Kidney glomerular epithelial cell (primary cell): Measurements from ENCODE around the gene MX2.

Experiments
- DNase-seq: peaks from one replicate; lab custom pipeline; 2025; lab: John Stamatoyannopoulos, UW

The MX2 gene

DNA sequence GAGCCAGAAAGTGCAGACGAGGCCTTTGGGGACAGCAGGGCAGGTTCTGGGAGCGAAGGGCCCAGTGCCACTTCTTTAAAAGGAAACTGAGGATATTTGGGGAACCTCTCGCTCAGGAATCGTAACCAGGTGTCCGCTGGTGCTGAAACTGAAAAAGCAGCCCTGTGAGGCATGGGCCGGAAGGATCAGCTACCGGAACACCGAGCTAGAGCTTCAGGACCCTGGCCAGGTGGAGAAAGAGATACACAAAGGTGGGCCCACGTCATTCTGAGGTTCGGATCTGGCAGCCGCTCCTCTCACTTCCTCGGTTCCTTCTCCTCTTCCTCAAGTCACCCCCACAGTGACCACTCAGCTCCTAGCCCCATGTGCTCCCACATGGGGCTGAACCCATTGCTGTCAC, 18.1 kb downstream of the MX2 start:
- DNase-seq, result no peak

DNA sequence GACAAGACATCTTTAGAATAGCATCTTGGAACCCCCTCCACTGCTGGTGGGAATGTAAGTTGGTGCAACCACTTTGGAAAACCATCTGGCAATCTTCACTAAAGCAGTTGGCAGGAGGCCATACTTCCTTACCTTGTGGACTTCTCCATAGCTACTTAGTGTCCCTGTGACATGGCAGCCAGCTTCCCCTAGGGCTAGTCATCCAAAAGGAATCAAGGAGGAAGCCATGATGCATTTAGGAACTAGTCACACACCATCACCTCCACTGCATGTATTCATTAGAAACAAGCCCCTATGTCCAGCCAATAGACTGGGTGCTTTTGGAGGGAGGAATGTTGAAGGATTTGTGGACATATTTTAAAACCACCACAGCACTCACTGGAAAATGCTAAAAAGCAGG, 19.9 kb downstream of the MX2 start:
- no peak for DNase-seq

DNA sequence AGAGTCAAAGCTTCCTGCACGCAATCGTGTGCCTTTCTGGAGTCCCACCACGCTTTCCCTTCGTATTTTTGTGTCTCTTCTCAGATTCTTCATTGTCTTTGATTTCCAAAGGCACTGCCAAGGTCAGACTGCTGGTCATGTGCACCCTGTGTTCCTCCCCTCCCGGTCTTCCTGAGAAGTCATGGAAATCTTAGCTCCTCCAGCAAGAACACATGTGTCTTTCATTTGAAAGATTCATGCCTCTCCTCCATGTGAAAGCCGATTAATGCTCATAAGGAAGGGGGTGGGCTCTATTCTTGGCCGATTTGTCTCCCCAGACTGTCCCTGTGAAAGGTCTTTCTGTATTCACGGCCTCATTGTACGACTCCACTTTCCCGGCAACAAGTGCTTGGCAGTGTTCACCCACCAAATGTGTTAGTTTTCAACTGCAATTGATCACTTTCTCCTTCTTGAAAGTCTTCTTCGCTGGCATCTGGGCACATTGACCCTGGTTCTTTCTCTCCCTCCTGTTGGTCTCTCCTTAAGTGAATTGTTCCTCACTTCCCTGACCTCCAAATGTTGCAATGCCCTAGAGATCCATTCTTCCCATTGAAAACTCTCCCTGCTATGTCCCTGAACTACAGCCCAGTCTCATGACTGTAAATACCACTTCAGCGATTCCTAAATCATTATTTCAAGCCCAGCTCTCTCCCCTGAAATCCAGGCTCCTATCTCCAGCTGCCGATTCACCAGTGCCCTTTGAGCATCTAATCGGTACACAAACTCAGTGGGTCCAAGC, 25.4 kb downstream of the MX2 start:
- DNase-seq, result no peak

DNA sequence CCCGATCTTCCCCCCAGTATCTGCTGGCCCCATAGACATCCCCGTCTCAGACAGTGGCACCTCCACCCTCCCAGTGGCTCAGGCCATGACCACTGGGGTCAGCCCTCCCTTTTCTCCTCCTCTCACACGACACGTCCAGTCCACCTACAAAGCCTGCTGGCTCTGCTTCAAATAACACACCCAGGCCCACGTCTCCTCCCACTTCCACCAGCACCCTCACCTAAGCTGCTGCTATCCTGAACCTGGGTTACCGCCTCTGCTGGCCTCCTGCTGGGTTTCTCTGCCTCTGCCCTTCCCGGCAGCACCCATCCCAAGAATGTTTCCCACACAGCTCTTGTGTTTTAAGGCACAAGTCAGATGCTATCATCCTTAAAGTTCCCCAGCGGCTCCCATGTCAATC, 26.0 kb downstream of the MX2 start:
- DNase-seq, result no peak

DNA sequence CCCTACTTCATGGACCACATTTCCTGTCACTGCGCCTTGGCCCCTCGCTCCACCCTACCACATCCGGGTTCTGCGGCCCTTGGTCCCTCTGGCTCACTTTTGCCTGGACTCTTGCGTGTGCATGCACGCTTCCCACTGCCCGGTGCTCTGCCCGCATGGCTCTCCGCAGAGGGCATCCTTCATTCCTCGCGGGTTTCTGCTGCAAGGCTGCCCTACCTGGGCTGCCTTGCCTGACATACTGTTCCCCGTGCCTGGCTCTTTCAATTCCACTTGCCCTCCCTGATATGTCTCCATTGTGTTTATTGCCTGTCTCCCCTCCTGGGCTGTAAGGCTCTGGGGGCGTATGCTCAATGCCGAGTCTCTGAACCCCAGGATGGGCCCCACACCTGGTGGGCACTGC, 26.4 kb downstream of the MX2 start:
- DNase-seq, result no peak

DNA sequence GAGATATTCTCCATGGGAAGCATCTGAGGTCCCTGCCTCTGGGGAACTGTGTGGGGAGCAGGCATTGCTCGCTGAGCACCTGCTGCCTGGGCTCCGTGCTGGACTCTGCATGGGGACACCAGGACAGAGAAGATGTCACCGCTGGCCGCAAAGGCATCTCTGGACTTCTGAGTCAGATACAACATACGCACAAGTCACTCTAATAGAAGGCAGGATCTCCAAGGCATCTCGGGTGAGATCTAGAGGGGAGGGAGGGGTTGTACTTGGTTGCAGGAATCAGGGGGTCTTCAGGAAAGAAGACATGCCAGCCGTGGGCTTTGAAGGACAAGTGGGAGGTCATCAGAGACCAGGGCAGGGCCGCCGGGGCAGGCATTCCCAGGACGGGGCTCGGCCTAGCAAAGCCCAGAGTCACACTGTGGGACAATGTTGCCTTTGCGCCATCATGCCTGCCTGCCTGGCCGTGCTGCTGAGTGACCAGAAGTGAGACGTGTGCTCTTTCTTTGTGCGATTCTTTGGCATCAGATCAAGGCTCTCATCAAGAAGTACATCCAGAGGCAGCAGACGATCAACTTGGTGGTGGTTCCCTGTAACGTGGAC, 28.3 kb downstream of the MX2 start:
- no peak for DNase-seq

DNA sequence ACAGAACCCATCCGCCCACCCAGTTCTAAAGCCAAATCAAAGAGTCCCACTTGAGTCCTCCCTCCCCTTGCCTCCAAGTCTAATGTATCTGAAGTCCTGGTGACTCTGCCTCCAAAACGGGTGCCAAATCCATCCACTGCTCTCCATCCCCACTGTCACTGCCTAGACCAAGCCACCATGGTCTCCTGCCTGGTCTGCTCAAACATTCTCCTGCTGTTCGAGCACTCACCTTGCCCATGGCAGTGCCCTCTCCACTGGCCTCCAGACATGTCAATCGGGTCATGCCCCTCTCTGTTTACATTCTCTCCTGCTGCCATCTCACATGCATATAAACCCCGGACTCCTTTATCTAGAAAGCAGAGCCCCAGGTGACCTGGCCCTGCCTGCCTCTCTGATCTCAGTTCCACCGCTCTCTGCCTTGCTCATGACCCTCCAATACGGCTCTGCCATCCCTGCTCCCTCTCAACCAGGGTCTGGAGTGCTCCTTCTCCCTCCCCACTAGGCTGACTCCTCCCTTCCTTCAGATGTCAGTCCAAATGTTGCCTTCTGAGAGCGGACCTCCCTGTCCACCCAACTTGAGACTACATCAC, 32.1 kb downstream of the MX2 start:
- DNase-seq, result no peak

DNA sequence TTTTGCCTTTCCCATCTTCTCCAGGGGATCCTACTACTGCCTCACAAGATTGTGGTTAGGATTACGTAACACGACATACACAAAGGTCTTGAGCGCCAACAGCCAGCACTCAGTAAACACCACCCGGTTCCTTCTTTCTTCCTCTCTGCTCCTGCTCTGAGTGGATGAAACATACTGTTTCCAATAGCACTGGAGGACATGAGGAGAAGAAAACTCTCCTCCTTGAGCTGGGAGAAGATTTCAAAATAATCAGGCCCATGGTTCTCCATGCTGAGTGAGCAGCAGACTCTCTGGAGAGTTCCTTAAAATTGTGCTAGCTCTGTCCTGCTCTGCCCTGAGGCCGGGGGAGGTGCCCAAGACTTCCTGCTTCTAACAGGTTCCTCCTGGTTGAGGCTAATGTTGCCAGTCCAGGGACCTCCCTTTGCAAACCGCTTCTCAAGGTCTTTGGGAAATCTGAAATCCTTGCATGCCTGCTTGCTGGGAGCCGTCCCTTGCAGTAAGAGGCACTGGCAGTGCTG, 34.8 kb downstream of the MX2 start:
- DNase-seq, result no peak

DNA sequence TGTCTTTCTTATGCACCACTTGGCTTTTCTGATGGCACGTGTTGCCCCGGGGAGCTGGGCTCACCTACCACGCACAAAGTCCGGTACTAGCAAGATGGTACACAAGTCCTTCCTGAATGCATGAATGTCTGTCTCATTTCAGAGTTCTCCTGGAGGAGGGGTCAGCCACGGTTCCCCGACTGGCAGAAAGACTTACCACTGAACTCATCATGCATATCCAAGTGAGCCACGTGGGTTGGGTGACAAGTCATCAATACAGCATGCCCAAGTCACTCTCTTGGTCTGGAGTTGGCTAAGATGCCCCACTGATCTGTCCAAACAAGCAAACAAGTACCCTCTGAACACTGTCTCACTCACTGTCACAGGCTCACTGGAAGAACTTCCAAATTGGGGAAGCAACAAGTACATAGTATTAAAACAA, 35.7 kb downstream of the MX2 start:
- DNase-seq, result no peak

DNA sequence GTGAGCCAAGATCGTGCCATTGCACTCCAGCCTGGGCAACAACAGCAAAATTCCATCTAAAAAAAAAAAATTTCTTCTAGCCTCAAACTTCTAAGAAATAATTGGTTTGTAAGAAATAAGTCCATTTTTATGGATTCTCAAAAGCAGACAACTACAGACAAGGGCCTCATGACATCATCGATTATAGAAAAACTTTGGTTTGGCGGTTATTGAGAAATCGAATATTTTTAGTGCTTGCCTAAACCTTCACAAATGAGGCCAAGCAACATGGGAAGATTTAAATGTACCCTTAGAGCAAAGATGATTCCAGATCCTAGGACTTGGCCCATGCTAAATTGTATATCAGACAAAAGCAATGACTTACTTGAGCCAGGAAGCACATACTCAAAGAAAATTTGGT, 36.4 kb downstream of the MX2 start:
- no peak for DNase-seq

DNA sequence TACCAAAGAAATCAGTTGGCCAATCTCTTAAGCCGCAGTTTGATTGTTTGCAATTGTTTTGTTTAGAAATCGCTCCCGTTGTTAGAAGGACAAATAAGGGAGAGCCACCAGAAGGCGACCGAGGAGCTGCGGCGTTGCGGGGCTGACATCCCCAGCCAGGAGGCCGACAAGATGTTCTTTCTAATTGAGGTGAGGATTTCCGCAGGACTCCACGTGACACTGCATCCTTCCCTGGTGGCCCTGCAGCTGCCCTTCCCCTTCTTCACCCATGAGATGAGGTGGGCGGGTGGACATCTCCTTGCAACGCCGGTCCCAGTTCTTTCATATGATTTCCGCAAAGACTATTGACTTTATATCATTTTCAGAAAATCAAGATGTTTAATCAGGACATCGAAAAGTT, 37.0 kb downstream of the MX2 start:
- no peak for DNase-seq

DNA sequence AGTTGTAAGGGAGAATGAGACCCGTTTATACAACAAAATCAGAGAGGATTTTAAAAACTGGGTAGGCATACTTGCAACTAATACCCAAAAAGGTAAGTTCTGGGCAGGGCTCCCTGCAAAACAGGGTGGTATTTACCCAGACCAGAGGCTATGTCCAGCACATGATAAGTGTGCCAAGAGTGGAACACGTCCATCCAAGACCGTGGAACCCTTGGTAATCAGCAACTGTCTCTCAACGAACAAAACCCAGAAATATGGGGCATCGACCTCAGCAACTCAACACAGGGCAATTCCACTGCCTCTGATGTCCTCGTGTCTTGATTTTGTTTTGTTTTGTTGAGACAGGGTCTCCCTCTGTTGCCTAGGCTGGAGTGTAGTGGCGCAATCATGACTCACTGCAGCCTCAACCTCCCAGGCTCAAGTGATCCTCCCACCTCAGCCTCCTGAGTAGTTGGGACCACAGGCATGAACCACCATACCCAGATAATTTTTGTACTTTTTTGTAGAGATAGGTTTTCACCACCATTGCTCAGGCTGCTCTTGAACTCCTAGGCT, 37.5 kb downstream of the MX2 start:
- DNase-seq, result no peak

DNA sequence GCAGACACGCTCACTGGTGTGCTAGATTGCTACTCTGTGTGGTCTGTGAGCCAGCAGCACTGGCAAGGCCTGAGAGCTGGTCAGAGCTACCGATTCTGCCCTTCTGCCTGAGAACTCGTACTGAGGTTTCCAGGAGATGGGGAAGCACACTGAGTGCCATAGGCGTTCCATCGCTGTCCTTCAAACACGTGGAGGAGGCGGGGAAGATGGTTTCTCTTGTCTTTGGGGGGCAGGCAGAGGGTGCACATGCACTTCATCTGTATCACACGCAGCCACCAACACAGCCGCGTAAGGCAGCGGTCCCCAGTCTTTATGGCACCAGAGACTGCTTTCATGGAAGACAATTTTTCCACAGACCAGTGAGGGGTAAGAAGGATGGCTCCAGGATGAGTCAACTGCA, 40.4 kb downstream of the MX2 start:
- DNase-seq, result no peak

DNA sequence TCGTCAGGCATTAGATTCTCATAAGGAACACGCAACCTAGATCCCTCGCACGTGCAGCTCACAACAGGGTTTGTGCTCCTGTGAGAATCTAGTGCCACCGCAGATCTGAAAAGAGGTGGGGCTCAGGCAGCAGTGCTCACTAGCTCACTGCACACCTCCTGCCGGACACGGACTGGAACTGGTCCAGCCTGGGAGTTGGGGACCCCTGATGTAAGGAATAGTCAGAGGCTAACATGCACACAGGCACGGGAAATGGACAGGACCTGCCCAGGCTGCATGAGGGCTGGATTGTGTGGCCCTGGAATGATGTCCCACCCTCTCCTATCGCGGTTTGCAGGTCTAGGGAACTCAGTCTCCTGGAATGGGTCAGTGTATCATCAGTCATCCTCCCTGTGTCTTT, 41.0 kb downstream of the MX2 start:
- DNase-seq, result no peak

DNA sequence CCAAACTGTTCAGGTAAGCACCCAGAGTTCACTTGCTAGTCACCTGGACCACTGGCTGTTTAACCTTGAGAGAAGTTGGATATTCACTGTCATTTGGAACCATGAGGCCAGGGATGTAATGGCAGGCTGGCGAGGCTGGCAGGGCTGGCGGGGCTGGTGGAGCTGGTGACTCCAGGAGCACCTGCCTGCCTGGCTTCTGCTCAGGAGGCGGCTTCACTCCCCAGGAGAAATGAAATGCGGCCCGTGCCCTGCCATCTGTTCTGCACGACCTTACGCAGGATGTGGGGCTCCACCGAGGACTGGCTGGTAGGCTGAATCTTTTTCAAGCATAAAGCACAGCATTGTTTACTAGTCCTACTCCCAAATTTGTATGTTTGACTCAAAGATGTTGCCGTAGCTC, 41.5 kb downstream of the MX2 start:
- no peak for DNase-seq

DNA sequence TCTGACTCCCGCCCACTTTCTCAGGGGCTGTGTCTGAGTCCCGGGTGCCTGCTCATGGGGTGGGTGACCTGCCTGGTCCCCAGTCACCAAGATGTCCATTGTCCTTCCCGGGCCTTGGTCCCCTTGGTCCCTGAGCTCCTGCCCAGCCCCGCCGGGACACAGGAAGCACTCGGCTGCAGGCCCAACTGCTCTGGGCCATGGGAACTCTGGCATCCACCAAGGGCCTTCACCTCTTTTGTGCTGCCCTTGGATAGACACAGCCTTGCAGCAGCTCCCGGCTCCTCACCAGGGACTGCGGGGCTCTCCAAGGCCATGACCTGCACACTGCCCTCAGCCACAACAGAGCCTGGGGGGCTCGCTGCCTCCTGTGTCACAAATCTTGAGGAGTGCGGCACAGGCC, 42.1 kb downstream of the MX2 start:
- no peak for DNase-seq

DNA sequence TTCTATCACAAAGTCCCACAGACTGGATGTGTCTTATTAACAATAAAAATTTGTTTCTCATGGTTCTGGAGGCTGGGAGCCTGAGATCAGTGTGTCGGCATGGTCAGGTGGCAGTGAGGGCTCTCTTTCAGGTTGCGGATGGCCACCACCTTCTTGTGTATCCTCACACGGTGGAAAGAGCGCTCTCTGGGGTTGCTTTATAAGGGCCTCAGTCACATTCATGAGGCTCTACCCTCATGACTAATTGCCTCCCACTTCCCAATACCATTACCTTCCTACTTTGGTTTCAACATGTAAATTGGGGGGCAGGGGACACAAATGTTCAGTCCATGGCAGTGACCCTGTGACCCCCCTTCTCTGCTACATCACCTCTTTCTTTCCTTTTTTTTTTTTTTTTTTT, 43.5 kb downstream of the MX2 start:
- no peak for DNase-seq

DNA sequence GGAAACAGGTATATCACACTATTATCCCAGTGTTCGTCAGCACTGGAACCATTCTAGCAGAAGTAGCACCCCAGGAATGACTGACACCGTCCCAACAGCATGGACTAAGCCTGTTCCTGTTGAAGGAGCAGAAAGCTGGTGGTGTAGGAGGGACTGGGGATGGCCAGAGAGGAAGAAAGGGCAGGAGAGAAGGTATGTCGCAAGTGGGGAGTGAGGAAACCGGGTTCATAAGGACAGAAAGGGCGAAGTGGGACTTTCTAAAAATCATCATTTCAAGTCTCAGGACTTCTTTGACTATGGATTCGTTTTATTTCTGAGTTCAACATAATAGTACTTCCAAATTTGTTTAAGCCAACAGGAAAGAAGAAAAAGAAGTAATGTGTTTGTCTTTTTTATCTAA, 44.5 kb downstream of the MX2 start:
- DNase-seq, result no peak

DNA sequence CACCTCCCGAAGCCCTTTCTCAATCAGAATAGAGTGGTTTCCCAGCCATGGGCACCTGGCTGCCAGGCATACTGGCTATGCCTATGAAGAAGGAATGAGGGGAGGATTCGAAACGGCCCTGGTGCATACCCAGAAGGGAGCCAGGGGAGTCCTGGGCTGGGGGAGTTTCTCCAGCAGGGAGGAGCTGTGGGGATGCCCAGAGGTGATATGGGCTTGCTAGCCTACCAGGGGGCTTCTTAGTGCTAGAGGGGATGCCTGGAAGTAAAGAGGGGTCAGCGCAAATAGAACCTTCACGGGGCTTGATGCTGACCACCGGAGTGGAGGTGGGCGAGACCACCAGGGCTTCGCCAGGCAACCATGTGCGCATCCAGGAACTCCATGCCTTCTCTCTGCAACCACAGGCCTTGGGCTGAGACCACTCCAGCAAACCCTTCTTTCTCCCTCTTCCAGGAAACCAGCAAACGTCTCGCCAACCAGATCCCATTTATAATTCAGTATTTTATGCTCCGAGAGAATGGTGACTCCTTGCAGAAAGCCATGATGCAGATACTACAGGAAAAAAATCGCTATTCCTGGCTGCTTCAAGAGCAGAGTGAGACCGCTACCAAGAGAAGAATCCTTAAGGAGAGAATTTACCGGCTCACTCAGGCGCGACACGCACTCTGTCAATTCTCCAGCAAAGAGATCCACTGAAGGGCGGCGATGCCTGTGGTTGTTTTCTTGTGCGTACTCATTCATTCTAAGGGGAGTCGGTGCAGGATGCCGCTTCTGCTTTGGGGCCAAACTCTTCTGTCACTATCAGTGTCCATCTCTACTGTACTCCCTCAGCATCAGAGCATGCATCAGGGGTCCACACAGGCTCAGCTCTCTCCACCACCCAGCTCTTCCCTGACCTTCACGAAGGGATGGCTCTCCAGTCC, 46.0 kb downstream of the MX2 start:
- DNase-seq, result no peak

DNA sequence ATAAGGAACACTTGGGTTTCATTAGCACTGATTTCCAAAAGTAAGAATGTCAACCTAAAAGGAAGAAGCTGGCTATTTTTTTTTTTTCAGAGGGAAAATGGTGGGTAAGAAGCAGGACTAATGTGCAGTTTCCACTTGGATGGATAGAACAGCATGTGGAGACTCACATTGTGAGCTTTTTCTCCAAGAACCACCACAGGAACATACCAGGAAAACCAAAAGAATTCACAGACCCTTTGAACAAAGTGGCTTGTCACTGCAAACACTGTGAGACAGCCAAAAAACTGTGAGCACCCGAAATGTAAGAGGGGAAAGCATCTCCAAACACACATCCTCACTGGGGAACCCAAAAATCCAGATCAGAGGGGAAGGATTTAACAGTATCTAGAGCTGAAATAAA, 48.5 kb downstream of the MX2 start:
- DNase-seq, result no peak

DNA sequence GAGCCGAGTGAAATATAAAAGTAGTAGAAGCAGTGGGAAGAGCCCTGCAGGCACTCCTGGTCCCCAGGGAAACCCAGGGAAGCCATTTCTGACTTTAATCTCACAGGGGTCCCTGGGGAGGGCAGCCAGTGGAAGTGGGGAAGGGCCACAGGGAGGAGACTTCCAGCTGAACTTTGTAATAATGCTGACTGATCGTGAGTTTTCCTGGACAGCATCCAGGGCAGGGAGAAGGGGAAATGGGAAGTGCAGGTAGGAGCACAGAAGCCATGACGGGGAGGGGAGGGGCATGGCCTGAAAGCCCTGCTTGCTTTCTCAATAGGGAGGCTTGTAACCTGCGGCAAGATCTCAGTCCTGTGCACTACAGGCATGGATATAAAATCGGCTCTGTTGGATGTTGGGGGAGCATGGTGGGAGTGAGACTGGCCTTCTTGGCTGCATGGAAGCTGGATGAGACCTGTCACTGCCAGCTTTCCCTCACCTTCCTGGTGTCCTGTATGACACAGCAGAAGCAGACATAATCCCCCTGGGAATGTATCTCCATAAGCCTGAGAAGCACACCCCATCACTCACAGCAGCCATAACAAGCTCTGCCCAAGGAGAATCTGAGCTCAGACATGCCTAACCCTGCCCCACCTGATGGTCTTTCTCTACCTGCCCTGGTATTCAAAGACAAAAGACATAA, 49.1 kb downstream of the MX2 start:
- DNase-seq, result no peak
